ENCODE data around the gene RGS7. TPM values are rescaled to one million over a fixed set of nuclear protein-coding genes. Genes with fewer than 3 reads are reported as not detected.
"Not testable (repeated sequence)": the region's sequence is repeated elsewhere in the genome, so short reads cannot be mapped to it uniquely, and the experiment has no call there.

RGS7 gene
- total RNA-seq, 4 donors from 2014 or later = 1.9 TPM; not detected in 3

- H3K9me3 ChIP-seq = no peaks in the 10 kb centered on the region
- H3K4me1 ChIP-seq = no peaks in the 10 kb centered on the region
- no peak overlapping the region for H3K27ac ChIP-seq
- TF ChIP-seq CTCF (IDR thresholded peaks at IDR 0.05) (no peak), POLR2A (IDR thresholded peaks at IDR 0.05) (no peak)
- no peaks in the 10 kb centered on the region for H3K27me3 ChIP-seq
- no peak for DNase-seq
- no peaks in the 10 kb centered on the region for H3K36me3 ChIP-seq
- H3K4me3 ChIP-seq = no peak overlapping the region
These were observed 447.1 kb downstream of the RGS7 start for GRCh38 chr1:240909701-240910457.

- DNase-seq = peak in 1 of 3 donors; percentile 50
- no peak overlapping the region for H3K4me3 ChIP-seq
These were observed 450.5 kb downstream of the RGS7 start for GRCh38 chr1:240906477-240906876.

GRCh38 chr1:240905225-240905765, 451.7 kb downstream of the RGS7 start:
- no peak for DNase-seq
- Histone ChIP-seq H3K36me3 (no peaks in the 10 kb centered on the region), H3K27me3 (no peaks in the 10 kb centered on the region), H3K27ac (no peak overlapping the region), H3K9me3 (no peaks in the 10 kb centered on the region), H3K4me1 (no peaks in the 10 kb centered on the region), H3K4me3 (no peak overlapping the region)
- TF ChIP-seq POLR2A (IDR thresholded peaks at IDR 0.05) (no peak), CTCF (IDR thresholded peaks at IDR 0.05) (no peak)

More at GRCh38 chr1:240906477-240906876, 450.5 kb downstream of the RGS7 start:
- Histone ChIP-seq H3K27me3 (no peaks in the 10 kb centered on the region), H3K36me3 (no peaks in the 10 kb centered on the region), H3K27ac (no peak overlapping the region), H3K9me3 (no peaks in the 10 kb centered on the region), H3K4me1 (no peaks in the 10 kb centered on the region)
- TF ChIP-seq CTCF (IDR thresholded peaks at IDR 0.05) (no peak), POLR2A (IDR thresholded peaks at IDR 0.05) (no peak)

- H3K4me1 ChIP-seq, H3K4me3 ChIP-seq: not testable (repeated sequence)
These were observed 461.6 kb downstream of the RGS7 start for GRCh38 chr1:240895424-240895823.

GRCh38 chr1:240888787-240889048, 468.3 kb downstream of the RGS7 start:
- no peaks in the 10 kb centered on the region for H3K27me3 ChIP-seq
- H3K27ac ChIP-seq = no peak overlapping the region
- H3K9me3 ChIP-seq = no peaks in the 10 kb centered on the region
- peak in 2 of 3 donors; percentile 63 to 76 for DNase-seq
- H3K36me3 ChIP-seq = no peaks in the 10 kb centered on the region
- peak in 3 of 6 experiments; percentile 29 to 46 (median 45) for TF ChIP-seq CTCF (IDR thresholded peaks at IDR 0.05)
- no peak for TF ChIP-seq POLR2A (IDR thresholded peaks at IDR 0.05)
- H3K4me3 ChIP-seq = peak overlapping the region in 2 of 4 donors; percentile 24 to 31
- H3K4me1 ChIP-seq = peaks cover 0 to 7% (median 0%) of the 10 kb centered on the region in 4 donors

More at GRCh38 chr1:240895424-240895823, 461.6 kb downstream of the RGS7 start:
- not testable (repeated sequence) for DNase-seq, H3K9me3 ChIP-seq, H3K36me3 ChIP-seq, H3K27ac ChIP-seq, H3K27me3 ChIP-seq

- TF ChIP-seq CTCF (IDR thresholded peaks at IDR 0.05) (peak in 4 of 6 experiments; percentile 51 to 87 (median 82)), POLR2A (IDR thresholded peaks at IDR 0.05) (no peak)
- no peaks in the 10 kb centered on the region for H3K9me3 ChIP-seq
- H3K4me1 ChIP-seq = peaks cover 0 to 7% (median 0%) of the 10 kb centered on the region in 4 donors
- H3K27me3 ChIP-seq = no peaks in the 10 kb centered on the region
- peak overlapping the region in 1 of 4 donors; percentile 31 for H3K4me3 ChIP-seq
- DNase-seq = peak in 2 of 3 donors; percentile 64 to 71
- no peaks in the 10 kb centered on the region for H3K36me3 ChIP-seq
- no peak overlapping the region for H3K27ac ChIP-seq
These were observed 468.8 kb downstream of the RGS7 start for GRCh38 chr1:240888039-240888786.

Measured in Peyer's patch (tissue), 4 donors.